A549 (cell line): ENCODE data around the gene SPDL1. TPM values are rescaled to one million over a fixed set of nuclear protein-coding genes. Genes with fewer than 3 reads are reported as not detected.

Source experiments
- ATAC-seq, 2 experiments: fragments of 200-7000 bp in 1 of 2; fragments of >200 bp in 1 of 2; cut with Nextera tagmentation in 1 of 2; cut with Tn5 transposase in 1 of 2; 3 replicates each; pipeline versions ENCODE4 v1.8.0 to v1.9.1; 2018 to 2020; ENCODE audit warnings: mild to moderate bottlenecking in 1 of 2, moderate library complexity in 1 of 2
- CTCF ChIA-PET: fragments of 300-600 bp; sonication (Branson Sonifier 250); formaldehyde crosslinking; extraction: SDS; loops from one replicate; lab custom pipeline; 2021; ENCODE audit warnings: antibody characterized with exemption, inconsistent platforms; lab: Yijun Ruan, JAX
- POLR2A ChIA-PET: fragments of 350-600 bp; formaldehyde crosslinking; extraction: SDS; loops from one replicate; lab custom pipeline; 2021; ENCODE audit warnings: antibody characterized with exemption, inconsistent platforms; lab: Yijun Ruan, JAX
- DNase-seq, 2 experiments: peaks; one replicate each; pipeline versions ENCODE4 v3.0.0 to v3.0.0-alpha.2; 2011 to 2016; ENCODE audit warnings: low read depth in 1 of 2, low spot score in 1 of 2
- FAIRE-seq: peaks from 2 replicates; lab custom pipeline; 2011; peaks lifted over from hg19 to GRCh38; lab: Jason Lieb, UNC
- H3K27ac ChIP-seq, 2 experiments: fragments of >200 bp; sonication (Bioruptor Twin); formaldehyde crosslinking; 3 replicates each; pipeline ENCODE4 v1.5.1; 2016 to 2017
- H3K4me1 ChIP-seq: fragments of >200 bp; sonication (Bioruptor Twin); formaldehyde crosslinking; 3 replicates; pipeline ENCODE4 v1.6.1; 2016
- H3K4me2 ChIP-seq: fragments of >200 bp; sonication (Bioruptor Twin); formaldehyde crosslinking; 3 replicates; pipeline ENCODE4 v1.6.1; 2016
- H3K4me3 ChIP-seq: fragments of >200 bp; sonication (Bioruptor Twin); formaldehyde crosslinking; 3 replicates; pipeline ENCODE4 v1.5.1; 2016
- H3K9me3 ChIP-seq: fragments of >200 bp; sonication (Bioruptor Twin); formaldehyde crosslinking; 3 replicates; pipeline ENCODE4 v1.6.1; 2016
- BHLHE40 ChIP-seq: IDR thresholded peaks from 2 replicates; pipeline ENCODE4 v1.6.1; 2012; ENCODE audit warnings: low read depth, low read length, inconsistent platforms
- CHD2 ChIP-seq: fragments of 150-350 bp; IDR thresholded peaks from 2 replicates; pipeline ENCODE4 v1.6.1; 2014; ENCODE audit warnings: low read length; ENCODE audit not compliant: partially characterized antibody
- CHD4 ChIP-seq: fragments of 200-600 bp; sonication (generic); IDR thresholded peaks from 2 replicates; pipeline ENCODE4 v1.6.1; 2016; ENCODE audit warnings: antibody characterized with exemption, mild to moderate bottlenecking, borderline replicate concordance
- ELK1 ChIP-seq: fragments of 150-350 bp; IDR thresholded peaks from 2 replicates; pipeline ENCODE4 v1.6.1; 2014; ENCODE audit warnings: low read depth, mild to moderate bottlenecking, low read length
- EP300 ChIP-seq, 2 experiments: fragments of >200 bp; sonication (Bioruptor Twin); formaldehyde crosslinking; IDR thresholded peaks; 2 replicates in 1 of 2; 3 replicates in 1 of 2; pipeline ENCODE4 v1.6.1; 2016 to 2017
- FOSB ChIP-seq: fragments of 250-450 bp; sonication (Bioruptor Pico); IDR thresholded peaks from 2 replicates; pipeline ENCODE4 v1.5.0; 2020; ENCODE audit warnings: mild to moderate bottlenecking, moderate library complexity
- FOSL2 ChIP-seq, 2 experiments: fragments of 450-650 bp in 1 of 2; fragments of >200 bp in 1 of 2; sonication (Bioruptor Twin) in 1 of 2; formaldehyde crosslinking; IDR thresholded peaks; 2 replicates each; pipeline versions ENCODE4 v1.5.0 to v1.6.1; 2016 to 2020; ENCODE audit warnings: mild to moderate bottlenecking in 1 of 2, moderate library complexity in 1 of 2
- HES2 ChIP-seq: fragments of >200 bp; sonication (Bioruptor Twin); formaldehyde crosslinking; IDR thresholded peaks from 2 replicates; pipeline ENCODE4 v1.6.1; 2016
- HEYL ChIP-seq: fragments of 250-450 bp; sonication (Bioruptor Pico); IDR thresholded peaks from 2 replicates; pipeline ENCODE4 v1.8.0; 2021; ENCODE audit warnings: mild to moderate bottlenecking, moderate library complexity
- HOXB5 ChIP-seq: fragments of 250-450 bp; sonication (Bioruptor Pico); IDR thresholded peaks from 2 replicates; pipeline ENCODE4 v1.5.0; 2020; ENCODE audit warnings: mild to moderate bottlenecking, moderate library complexity
- JUN ChIP-seq, 2 experiments: fragments of >200 bp; sonication (Bioruptor Twin); formaldehyde crosslinking; IDR thresholded peaks; 2 replicates in 1 of 2; 3 replicates in 1 of 2; pipeline ENCODE4 v1.6.1; 2016 to 2017
- JUNB ChIP-seq: fragments of >200 bp; sonication (Bioruptor Twin); formaldehyde crosslinking; IDR thresholded peaks from 2 replicates; pipeline ENCODE4 v1.6.1; 2016
- KDM5A ChIP-seq: fragments of 200-600 bp; sonication (generic); IDR thresholded peaks from 2 replicates; pipeline ENCODE4 v1.6.1; 2016; ENCODE audit warnings: antibody characterized with exemption, mild to moderate bottlenecking
- MAFK ChIP-seq: fragments of 450-650 bp; IDR thresholded peaks from 2 replicates; pipeline ENCODE4 v1.6.1; 2014; ENCODE audit not compliant: partially characterized antibody
- NR3C1 ChIP-seq: fragments of >200 bp; sonication (Bioruptor Twin); formaldehyde crosslinking; IDR thresholded peaks from 3 replicates; pipeline ENCODE4 v1.6.1; 2017
- RARB ChIP-seq: fragments of 250-450 bp; sonication (Bioruptor Pico); IDR thresholded peaks from 2 replicates; pipeline ENCODE4 v1.8.0; 2021; ENCODE audit warnings: mild to moderate bottlenecking, moderate library complexity
- RCOR1 ChIP-seq: fragments of 150-350 bp; IDR thresholded peaks from 2 replicates; pipeline ENCODE4 v1.6.1; 2014; ENCODE audit warnings: antibody characterized with exemption, low read length, low read depth
- RFX5 ChIP-seq: fragments of 450-650 bp; IDR thresholded peaks from 2 replicates; pipeline ENCODE4 v1.7.1; 2014; ENCODE audit warnings: antibody characterized with exemption, mild to moderate bottlenecking, moderate library complexity
- ZC3H11A ChIP-seq: fragments of 450-650 bp; IDR thresholded peaks from 2 replicates; pipeline ENCODE4 v1.6.1; 2014; ENCODE audit warnings: antibody characterized with exemption, mild to moderate bottlenecking
- ZFP36 ChIP-seq: fragments of 450-650 bp; IDR thresholded peaks from 2 replicates; pipeline ENCODE4 v1.6.1; 2014; ENCODE audit warnings: borderline replicate concordance; ENCODE audit not compliant: partially characterized antibody
- ZNF302 ChIP-seq: fragments of 250-450 bp; sonication (Bioruptor Pico); IDR thresholded peaks from 2 replicates; pipeline ENCODE4 v1.9.0; 2021; ENCODE audit warnings: inconsistent platforms, mild to moderate bottlenecking, moderate library complexity
- WGBS: methylation state at CpG from one replicate; pipeline ENCODE4 v1.1.6; 2017; ENCODE audit errors: missing lambda C conversion rate; 5-methylcytosine and 5-hydroxymethylcytosine counted together
- polyA plus RNA-seq, 4 experiments: library from polyadenylated mRNA; depleted of rRNA in 3 of 4; stranded (reverse); fragments of >200 nt; fragmentation: RNase III in 1 of 4; extraction: RNeasy Plus Mini Kit Qiagen cat#74134 plus additional on column Dnase treatment in 1 of 4; gene quantifications; 2 replicates in 3 of 4; 3 replicates in 1 of 4; pipeline ENCODE4 v1.2.3, GENCODE V29; 2011 to 2017
- TF ChIP-seq, protein P1 (sequence below): IDR thresholded peaks from 2 replicates; pipeline ENCODE4 v1.6.1; 2012
- TF ChIP-seq, protein P2 (sequence below): IDR thresholded peaks from 2 replicates; pipeline ENCODE4 v1.6.1; 2012
- TF ChIP-seq, protein P3 (sequence below): fragments of 450-650 bp; IDR thresholded peaks from 2 replicates; pipeline ENCODE4 v1.6.1; 2014; ENCODE audit warnings: antibody characterized with exemption

The SPDL1 gene
- polyA plus RNA-seq, 2 of the 4 experiments (the other 2 are of a cell fraction), result 100 to 103 TPM

DNA sequence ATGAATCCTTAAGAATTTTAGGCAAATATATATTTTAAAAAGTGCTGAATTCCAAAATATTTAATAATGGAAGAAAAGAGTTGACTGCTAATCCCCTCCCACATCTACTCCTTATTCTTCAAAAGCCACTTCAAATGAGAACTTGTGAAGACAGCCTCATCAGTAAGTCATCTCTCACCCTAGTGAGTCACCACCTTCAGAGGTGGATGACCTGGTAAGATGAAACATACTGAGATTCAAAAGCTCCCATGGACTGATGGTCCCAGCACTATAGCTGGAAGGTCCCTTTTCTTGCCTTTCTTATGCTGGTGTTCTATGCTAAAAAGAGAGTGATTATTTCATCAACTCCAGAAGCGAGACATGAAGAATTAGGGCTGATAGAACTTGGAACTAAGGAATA is 37.8 kb upstream of the SPDL1 start:
- ATAC-seq, result peak in 1 of 2 experiments; percentile 58; a peak in 2 of 6 replicates
- H3K4me2 ChIP-seq, result peak overlapping the region; percentile 30; the same call in 2 of the 3 replicates
- POLR2A ChIA-PET, result interaction anchor here (1.1 kb wide), 1 partner anchor 195 kb away, joined by 4 read pairs; no protein-coding TSS in a partner anchor
- H3K9me3 ChIP-seq, result no peaks in the 10 kb centered on the region
- CTCF ChIA-PET, result interaction anchor here (0.6 to 5.7 kb wide), 7 partner anchors 29 to 840 kb away, joined by 3 to 96 read pairs (median 4); no protein-coding TSS in a partner anchor
- peak overlapping the region in 1 of 2 experiments; percentile 42; a peak in 2 of 6 replicates for H3K27ac ChIP-seq
- H3K4me3 ChIP-seq, result no peak overlapping the region
- peaks cover 32% of the 10 kb centered on the region for H3K4me1 ChIP-seq
- WGBS, result 90% methylated on average over 1 of the region's 1 CpG
- peak; percentile 21 to 32 for DNase-seq
- no peak for TF ChIP-seq HOXB5 (CRISPR knock-in tag)
- peak; percentile 26 for TF ChIP-seq JUNB
- TF ChIP-seq FOSB (CRISPR knock-in tag), result no peak
- no peak for TF ChIP-seq JUN (IDR thresholded peaks at IDR 0.05)
- no peak for TF ChIP-seq FOSL2 (IDR thresholded peaks at IDR 0.05)
- TF ChIP-seq FOSL2 (CRISPR knock-in tag; IDR thresholded peaks at IDR 0.05), result 0 out of 2 replicates have a peak, but pooled peaks have one; percentile 39
- no peak for FAIRE-seq

DNA sequence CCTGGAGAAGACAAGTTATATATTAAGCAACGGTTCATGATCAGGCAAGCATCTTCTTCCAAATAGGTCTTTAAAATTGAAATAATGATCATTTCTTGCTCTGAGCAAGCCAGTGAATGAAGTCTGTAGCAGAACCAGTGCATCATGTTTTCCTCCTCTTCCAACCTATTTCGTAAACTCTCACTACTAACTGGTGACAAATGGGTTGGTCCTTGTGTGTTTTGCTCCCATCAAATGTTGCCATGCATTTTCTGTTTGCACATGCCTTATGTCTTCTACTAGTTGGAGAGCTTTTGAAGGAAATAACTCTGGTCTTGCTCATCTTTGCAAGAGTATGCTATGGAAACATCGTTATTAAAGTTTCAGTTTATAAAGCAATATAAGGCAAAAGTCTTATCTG is 37.2 kb upstream of the SPDL1 start:
- no peaks in the 10 kb centered on the region for H3K9me3 ChIP-seq
- 94% methylated on average over 3 of the region's 3 CpGs for WGBS
- H3K4me3 ChIP-seq, result no peak overlapping the region
- H3K4me1 ChIP-seq, result peaks cover 32% of the 10 kb centered on the region
- no peak for DNase-seq
- H3K27ac ChIP-seq, result peak overlapping the region in 1 of 2 experiments; percentile 63; a peak in 4 of 6 replicates
- TF ChIP-seq MAFK (no peak), NR3C1 (no peak), HOXB5 (CRISPR knock-in tag) (no peak), EP300 (IDR thresholded peaks at IDR 0.05) (no peak), JUNB (no peak), ZC3H11A (no peak), HEYL (no peak), CHD4 (no peak), RARB (CRISPR knock-in tag) (no peak), FOSB (CRISPR knock-in tag) (no peak), RFX5 (no peak), ELK1 (no peak), BHLHE40 (no peak), KDM5A (no peak), ZFP36 (no peak)
- TF ChIP-seq, protein P1, sequence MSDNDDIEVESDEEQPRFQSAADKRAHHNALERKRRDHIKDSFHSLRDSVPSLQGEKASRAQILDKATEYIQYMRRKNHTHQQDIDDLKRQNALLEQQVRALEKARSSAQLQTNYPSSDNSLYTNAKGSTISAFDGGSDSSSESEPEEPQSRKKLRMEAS, result no peak
- TF ChIP-seq, protein P2, sequence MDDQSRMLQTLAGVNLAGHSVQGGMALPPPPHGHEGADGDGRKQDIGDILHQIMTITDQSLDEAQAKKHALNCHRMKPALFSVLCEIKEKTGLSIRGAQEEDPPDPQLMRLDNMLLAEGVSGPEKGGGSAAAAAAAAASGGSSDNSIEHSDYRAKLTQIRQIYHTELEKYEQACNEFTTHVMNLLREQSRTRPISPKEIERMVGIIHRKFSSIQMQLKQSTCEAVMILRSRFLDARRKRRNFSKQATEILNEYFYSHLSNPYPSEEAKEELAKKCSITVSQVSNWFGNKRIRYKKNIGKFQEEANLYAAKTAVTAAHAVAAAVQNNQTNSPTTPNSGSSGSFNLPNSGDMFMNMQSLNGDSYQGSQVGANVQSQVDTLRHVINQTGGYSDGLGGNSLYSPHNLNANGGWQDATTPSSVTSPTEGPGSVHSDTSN, result no peak
- POLR2A ChIA-PET, result interaction anchor here (1.1 kb wide), 1 partner anchor 196 kb away, joined by 4 read pairs; no protein-coding TSS in a partner anchor
- FAIRE-seq, result no peak
- ATAC-seq, result no peak
- H3K4me2 ChIP-seq, result peak overlapping the region; percentile 30; the same call in 1 of the 3 replicates
- CTCF ChIA-PET, result interaction anchor here (0.7 to 5.7 kb wide), 7 partner anchors 17 to 840 kb away, joined by 4 to 96 read pairs (median 6); no protein-coding TSS in a partner anchor

GRCh38 chr5:169547508-169547907 is 36.1 kb upstream of the SPDL1 start:
- TF ChIP-seq ZNF302 (CRISPR knock-in tag) (no peak), HES2 (no peak), RCOR1 (no peak), BHLHE40 (no peak), CHD2 (no peak), ZFP36 (no peak), EP300 (IDR thresholded peaks at IDR 0.05) (no peak), ELK1 (no peak), MAFK (no peak)
- TF ChIP-seq, protein P3, sequence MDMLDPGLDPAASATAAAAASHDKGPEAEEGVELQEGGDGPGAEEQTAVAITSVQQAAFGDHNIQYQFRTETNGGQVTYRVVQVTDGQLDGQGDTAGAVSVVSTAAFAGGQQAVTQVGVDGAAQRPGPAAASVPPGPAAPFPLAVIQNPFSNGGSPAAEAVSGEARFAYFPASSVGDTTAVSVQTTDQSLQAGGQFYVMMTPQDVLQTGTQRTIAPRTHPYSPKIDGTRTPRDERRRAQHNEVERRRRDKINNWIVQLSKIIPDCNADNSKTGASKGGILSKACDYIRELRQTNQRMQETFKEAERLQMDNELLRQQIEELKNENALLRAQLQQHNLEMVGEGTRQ, result no peak
- TF ChIP-seq, all 56 proteins: peak for 0
- ChIA-PET CTCF (interaction anchor here (0.6 to 5.7 kb wide), 18 partner anchors 9 to 868 kb away, joined by 3 to 96 read pairs (median 8); no protein-coding TSS in a partner anchor), POLR2A (no interaction called here)
- Histone ChIP-seq H3K4me2 (peak overlapping the region; percentile 22; the same call in 1 of the 3 replicates), H3K4me3 (no peak overlapping the region), H3K9me3 (no peaks in the 10 kb centered on the region), H3K27ac (peak overlapping the region; percentile 11 to 63; a peak in 4 of 6 replicates), H3K4me1 (peaks cover 32% of the 10 kb centered on the region)
- no peak for DNase-seq
- peak; percentile 49 to 53; a peak in 2 of 6 replicates for ATAC-seq
- WGBS, result 74% methylated on average over 3 of the region's 3 CpGs
- FAIRE-seq, result no peak
